ENCODE data around the gene HSPA14. TPM values are rescaled to one million over a fixed set of nuclear protein-coding genes. Genes with fewer than 3 reads are reported as not detected.

HSPA14 gene
- total RNA-seq, 1 experiment from 2014 or later, result 17.5 TPM

- H3K27me3 ChIP-seq (ENCODE audit: low read length), result no peaks in the 10 kb centered on the region
- CTCF ChIA-PET, result no interaction called here
- peaks cover 9% of the 10 kb centered on the region; the same call in 1 of the 2 replicates for H3K36me3 ChIP-seq (ENCODE audit: low read depth, low read length)
- H3K9ac ChIP-seq (ENCODE audit: low read length), result no peak overlapping the region
- no peak for ATAC-seq
- H3K79me2 ChIP-seq (ENCODE audit: low read length), result peaks cover 28% of the 10 kb centered on the region
- no peak overlapping the region for H3K4me3 ChIP-seq (ENCODE audit: low read length)
- BruUV-seq (replicated peaks), result no TSS peak
- H3K9me2 ChIP-seq (replicated peaks; ENCODE audit: low read length), result no peaks in the 10 kb centered on the region
- intact Hi-C loops (cut with micrococcal nuclease), result loop anchor here (5.0 kb wide), 1 partner anchor 234 kb away; no protein-coding TSS in a partner anchor
- no peaks in the 10 kb centered on the region for H3F3A ChIP-seq (ENCODE audit: low read length, unreplicated experiment)
- H3K9me3 ChIP-seq (ENCODE audit: low read length), result no peaks in the 10 kb centered on the region
- peaks cover 6% of the 10 kb centered on the region; the same call in 1 of the 2 replicates for H3K4me1 ChIP-seq (ENCODE audit: insufficient read depth, low read length)
- H3K4me2 ChIP-seq (ENCODE audit: low read length), result no peak overlapping the region
- TF ChIP-seq EZH2 (IDR thresholded peaks at IDR 0.05; ENCODE audit: low read length, unreplicated experiment) (no peak), EZH2phosphoT487 (IDR thresholded peaks at IDR 0.05; ENCODE audit: borderline replicate concordance, low read length) (no peak)
- TF ChIP-seq, protein P1, sequence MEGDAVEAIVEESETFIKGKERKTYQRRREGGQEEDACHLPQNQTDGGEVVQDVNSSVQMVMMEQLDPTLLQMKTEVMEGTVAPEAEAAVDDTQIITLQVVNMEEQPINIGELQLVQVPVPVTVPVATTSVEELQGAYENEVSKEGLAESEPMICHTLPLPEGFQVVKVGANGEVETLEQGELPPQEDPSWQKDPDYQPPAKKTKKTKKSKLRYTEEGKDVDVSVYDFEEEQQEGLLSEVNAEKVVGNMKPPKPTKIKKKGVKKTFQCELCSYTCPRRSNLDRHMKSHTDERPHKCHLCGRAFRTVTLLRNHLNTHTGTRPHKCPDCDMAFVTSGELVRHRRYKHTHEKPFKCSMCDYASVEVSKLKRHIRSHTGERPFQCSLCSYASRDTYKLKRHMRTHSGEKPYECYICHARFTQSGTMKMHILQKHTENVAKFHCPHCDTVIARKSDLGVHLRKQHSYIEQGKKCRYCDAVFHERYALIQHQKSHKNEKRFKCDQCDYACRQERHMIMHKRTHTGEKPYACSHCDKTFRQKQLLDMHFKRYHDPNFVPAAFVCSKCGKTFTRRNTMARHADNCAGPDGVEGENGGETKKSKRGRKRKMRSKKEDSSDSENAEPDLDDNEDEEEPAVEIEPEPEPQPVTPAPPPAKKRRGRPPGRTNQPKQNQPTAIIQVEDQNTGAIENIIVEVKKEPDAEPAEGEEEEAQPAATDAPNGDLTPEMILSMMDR (conservative IDR thresholded peaks at IDR 0.05; ENCODE audit: low read depth, low read length), result no peak
- no peak overlapping the region for H3K27ac ChIP-seq (ENCODE audit: low read length)
- H4K20me1 ChIP-seq (ENCODE audit: low read length), result peaks cover 3% of the 10 kb centered on the region; the same call in 1 of the 2 replicates
- POLR2A ChIA-PET (ENCODE audit: unreplicated experiment), result interaction anchor here (0.5 kb wide), 1 partner anchor 12 kb away, joined by 3 read pairs; no protein-coding TSS in a partner anchor
- no peak overlapping the region for H2AFZ ChIP-seq (ENCODE audit: low read length)
- no peak for DNase-seq
Observed at GRCh38 chr10:14836208-14836607, 1.9 kb upstream of the HSPA14 start.

- POLR2A ChIA-PET (ENCODE audit: unreplicated experiment), result interaction anchor here (0.6 kb wide), 1 partner anchor 278 kb away, joined by 6 read pairs; no protein-coding TSS in a partner anchor
- no peak for DNase-seq
- no peak for ATAC-seq
- H3K9me2 ChIP-seq (replicated peaks; ENCODE audit: low read length), result no peaks in the 10 kb centered on the region
- H3K9me3 ChIP-seq (ENCODE audit: low read length), result no peaks in the 10 kb centered on the region
- H3K27ac ChIP-seq (ENCODE audit: low read length), result peak overlapping the region; percentile 35
- peak overlapping the region; percentile 88 for H3K4me3 ChIP-seq (ENCODE audit: low read length)
- CTCF ChIA-PET, result no interaction called here
- intact Hi-C loops (cut with micrococcal nuclease), result loop anchor here (5.0 kb wide), 1 partner anchor 235 kb away; no protein-coding TSS in a partner anchor
- TF ChIP-seq, protein P1 (conservative IDR thresholded peaks at IDR 0.05; ENCODE audit: low read depth, low read length), result no peak
- TF ChIP-seq EZH2phosphoT487 (IDR thresholded peaks at IDR 0.05; ENCODE audit: borderline replicate concordance, low read length) (no peak), EZH2 (IDR thresholded peaks at IDR 0.05; ENCODE audit: low read length, unreplicated experiment) (no peak)
- peak overlapping the region; percentile 91 for H2AFZ ChIP-seq (ENCODE audit: low read length)
- no peaks in the 10 kb centered on the region for H3F3A ChIP-seq (ENCODE audit: low read length, unreplicated experiment)
- H3K79me2 ChIP-seq (ENCODE audit: low read length), result peaks cover 32% of the 10 kb centered on the region
- H3K27me3 ChIP-seq (ENCODE audit: low read length), result no peaks in the 10 kb centered on the region
- peak overlapping the region; percentile 90 for H3K4me2 ChIP-seq (ENCODE audit: low read length)
- TSS peak; percentile 53 for BruUV-seq (replicated peaks)
- peaks cover 6% of the 10 kb centered on the region; the same call in 1 of the 2 replicates for H3K4me1 ChIP-seq (ENCODE audit: insufficient read depth, low read length)
- H3K36me3 ChIP-seq (ENCODE audit: low read depth, low read length), result peaks cover 13% of the 10 kb centered on the region; the same call in 1 of the 2 replicates
- H3K9ac ChIP-seq (ENCODE audit: low read length), result peak overlapping the region; percentile 81
- peaks cover 3% of the 10 kb centered on the region; the same call in 1 of the 2 replicates for H4K20me1 ChIP-seq (ENCODE audit: low read length)
Observed at GRCh38 chr10:14837003-14837756, 926 bp upstream of the HSPA14 start.
